Measurements from ENCODE around the gene TMEM63C.

The TMEM63C gene

GRCh38 chr14:77222546-77223225 is 41.1 kb downstream of the TMEM63C start:
- no peak for DNase-seq

GRCh38 chr14:77224212-77224611 is 42.6 kb downstream of the TMEM63C start:
- no peak for DNase-seq

- no peak for DNase-seq
Observed at GRCh38 chr14:77225254-77225653, 43.7 kb downstream of the TMEM63C start.

GRCh38 chr14:77225892-77226557 is 44.4 kb downstream of the TMEM63C start:
- DNase-seq = no peak

GRCh38 chr14:77228056-77228455 is 46.5 kb downstream of the TMEM63C start:
- no peak for DNase-seq

- DNase-seq = no peak
Observed at GRCh38 chr14:77230914-77231313, 49.3 kb downstream of the TMEM63C start.

GRCh38 chr14:77231721-77232120 is 50.1 kb downstream of the TMEM63C start:
- no peak for DNase-seq

- no peak for DNase-seq
Observed at GRCh38 chr14:77236814-77237213, 55.2 kb downstream of the TMEM63C start.

- no peak for DNase-seq
Observed at GRCh38 chr14:77238356-77238755, 56.8 kb downstream of the TMEM63C start.

GRCh38 chr14:77238996-77239395 is 57.4 kb downstream of the TMEM63C start:
- DNase-seq = no peak

- DNase-seq = no peak
Observed at GRCh38 chr14:77239412-77239811, 57.8 kb downstream of the TMEM63C start.

- DNase-seq = no peak
Observed at GRCh38 chr14:77240336-77240915, 58.8 kb downstream of the TMEM63C start.

- no peak for DNase-seq
Observed at GRCh38 chr14:77241955-77242354, 60.4 kb downstream of the TMEM63C start.

GRCh38 chr14:77242752-77243151 is 61.2 kb downstream of the TMEM63C start:
- no peak for DNase-seq

- peak in 1 of 2 donors; percentile 62 for DNase-seq
Observed at GRCh38 chr14:77243853-77244252, 62.3 kb downstream of the TMEM63C start.

- no peak for DNase-seq
Observed at GRCh38 chr14:77245820-77246219, 64.2 kb downstream of the TMEM63C start.

- no peak for DNase-seq
Observed at GRCh38 chr14:77246784-77247183, 65.2 kb downstream of the TMEM63C start.

- no peak for DNase-seq
Observed at GRCh38 chr14:77248666-77249065, 67.1 kb downstream of the TMEM63C start.

GRCh38 chr14:77249286-77249685 is 67.7 kb downstream of the TMEM63C start:
- DNase-seq = no peak

GRCh38 chr14:77250927-77251326 is 69.3 kb downstream of the TMEM63C start:
- DNase-seq = no peak

GRCh38 chr14:77251870-77252269 is 70.3 kb downstream of the TMEM63C start:
- DNase-seq = no peak

GRCh38 chr14:77253333-77254190 is 72.0 kb downstream of the TMEM63C start:
- DNase-seq = no peak

GRCh38 chr14:77256694-77257093 is 75.1 kb downstream of the TMEM63C start:
- DNase-seq = no peak

Measured in CD4-positive, alpha-beta T cell treated with Interleukin-4 for 1 hour (primary cell).